NCI-H1092 (cell line): ENCODE data around the gene MARCKSL1.
"Not testable (repeated sequence)": the region's sequence is repeated elsewhere in the genome, so short reads cannot be mapped to it uniquely, and the experiment has no call there.

ENCODE experiments used
- DNase-seq: peaks from one replicate; lab custom pipeline; 2025; lab: John Stamatoyannopoulos, UW

The MARCKSL1 gene, protein sequence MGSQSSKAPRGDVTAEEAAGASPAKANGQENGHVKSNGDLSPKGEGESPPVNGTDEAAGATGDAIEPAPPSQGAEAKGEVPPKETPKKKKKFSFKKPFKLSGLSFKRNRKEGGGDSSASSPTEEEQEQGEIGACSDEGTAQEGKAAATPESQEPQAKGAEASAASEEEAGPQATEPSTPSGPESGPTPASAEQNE

DNA sequence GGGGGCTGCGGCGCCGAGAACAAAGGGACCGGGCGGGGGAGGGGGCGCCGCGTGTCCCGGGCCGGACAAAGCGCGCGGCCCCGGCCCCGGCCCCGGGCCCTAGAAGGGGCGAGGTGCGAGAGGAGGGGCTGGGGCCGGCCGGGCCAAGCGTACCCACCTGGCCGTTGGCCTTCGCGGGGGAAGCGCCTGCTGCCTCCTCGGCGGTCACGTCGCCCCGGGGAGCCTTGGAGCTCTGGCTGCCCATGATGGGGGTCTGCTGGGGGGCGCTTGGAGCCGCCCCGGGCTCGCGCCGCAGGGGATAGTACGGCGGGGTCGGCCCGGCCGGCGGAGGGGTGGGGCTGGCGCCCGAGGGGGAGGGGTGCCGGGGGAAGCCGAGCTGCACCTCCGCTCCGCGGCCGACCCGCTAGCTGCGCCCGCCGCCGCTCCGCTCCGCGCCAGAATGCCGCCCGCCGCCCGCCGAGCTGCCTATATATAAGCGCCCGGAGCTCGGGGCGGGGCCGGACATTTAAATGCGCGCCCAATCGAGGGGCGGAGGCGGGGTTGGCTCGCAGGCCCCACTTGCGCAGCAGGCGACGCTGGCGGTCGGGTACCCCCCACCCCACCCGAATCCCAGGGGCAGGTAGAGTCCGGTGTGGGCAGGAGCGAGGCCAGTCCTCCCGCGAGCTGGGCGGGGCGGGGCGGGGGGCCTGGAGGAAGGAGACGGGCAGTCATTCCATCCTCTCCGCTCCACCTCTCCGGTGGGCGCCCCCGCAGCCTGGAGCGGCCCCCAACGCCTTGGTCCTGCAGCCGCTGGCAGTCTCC, at the start of gene MARCKSL1:
Gene MARCKSL1 (minus strand): TSS at position 444 of the 801 bp plus-strand sequence. CDS start 200 bp downstream, at position 244.
- peak; percentile 77 for DNase-seq

- no peak for DNase-seq
Observed at GRCh38 chr1:32380057-32380456, 44.0 kb upstream of the MARCKSL1 start.

DNA sequence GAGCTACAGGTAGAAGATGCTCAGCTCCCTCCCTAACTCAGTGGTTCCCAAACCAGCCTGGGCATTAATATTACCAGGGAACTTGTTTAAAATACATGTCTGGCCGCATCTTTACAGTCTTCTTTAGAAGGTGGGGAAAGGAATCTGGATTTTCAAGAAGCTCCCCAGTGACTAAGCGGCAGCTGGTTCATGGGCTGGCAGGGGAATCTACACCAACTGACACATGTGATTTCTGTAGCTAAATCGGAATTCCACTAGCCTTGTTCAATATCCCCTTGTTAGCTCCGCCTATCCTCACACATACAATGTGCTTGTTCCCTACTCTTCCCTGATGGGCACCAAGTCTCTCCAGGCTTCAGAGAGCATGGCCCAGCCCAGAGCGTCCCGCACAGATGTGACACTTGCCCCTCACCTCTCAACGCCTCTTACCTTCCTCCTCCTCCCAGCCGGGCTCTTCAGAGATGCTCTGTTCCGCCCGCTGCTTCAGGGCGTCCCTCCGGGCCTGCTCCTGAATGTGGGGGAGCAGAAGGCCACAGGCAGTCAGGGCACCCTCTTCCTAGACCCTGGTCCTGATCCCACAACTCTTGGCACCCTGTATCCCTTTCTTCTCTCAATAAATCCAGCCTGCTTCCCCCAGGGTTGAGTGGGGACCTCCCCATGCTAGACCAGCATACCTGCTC, 41.6 kb upstream of the MARCKSL1 start:
- no peak for DNase-seq

GRCh38 chr1:32376199-32376598, 40.2 kb upstream of the MARCKSL1 start:
- DNase-seq: no peak

- no peak for DNase-seq
Observed at GRCh38 chr1:32373996-32374592, 38.1 kb upstream of the MARCKSL1 start.

DNA sequence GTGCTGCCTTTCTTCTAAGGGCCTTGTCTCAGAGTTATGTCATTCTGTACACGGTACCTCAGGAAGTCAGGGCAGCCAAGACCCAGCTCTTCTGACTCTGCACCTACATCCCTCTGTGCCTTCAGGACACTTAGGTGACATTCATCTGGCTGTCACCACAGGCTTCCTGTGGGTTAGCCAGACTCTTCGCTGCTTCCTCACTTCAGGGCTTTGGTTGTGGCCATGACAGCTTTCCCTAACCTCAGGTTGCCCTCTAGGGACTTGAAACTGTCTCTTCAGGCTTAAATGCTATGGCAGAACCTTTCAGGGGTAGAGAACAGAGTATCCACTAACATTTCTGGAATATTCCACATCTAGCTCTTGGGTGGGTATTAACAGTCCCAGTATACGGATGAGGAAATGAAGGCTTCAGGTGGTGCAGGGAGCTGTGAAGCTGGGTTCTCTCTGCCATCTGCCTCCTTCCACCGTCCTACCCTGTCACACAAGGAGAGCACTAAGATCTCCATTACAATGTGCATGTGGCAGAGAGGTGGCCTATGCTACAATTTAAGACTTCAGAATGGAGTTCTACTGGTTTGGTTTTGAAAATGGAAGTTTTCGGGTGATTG, 36.2 kb upstream of the MARCKSL1 start:
- no peak for DNase-seq

DNA sequence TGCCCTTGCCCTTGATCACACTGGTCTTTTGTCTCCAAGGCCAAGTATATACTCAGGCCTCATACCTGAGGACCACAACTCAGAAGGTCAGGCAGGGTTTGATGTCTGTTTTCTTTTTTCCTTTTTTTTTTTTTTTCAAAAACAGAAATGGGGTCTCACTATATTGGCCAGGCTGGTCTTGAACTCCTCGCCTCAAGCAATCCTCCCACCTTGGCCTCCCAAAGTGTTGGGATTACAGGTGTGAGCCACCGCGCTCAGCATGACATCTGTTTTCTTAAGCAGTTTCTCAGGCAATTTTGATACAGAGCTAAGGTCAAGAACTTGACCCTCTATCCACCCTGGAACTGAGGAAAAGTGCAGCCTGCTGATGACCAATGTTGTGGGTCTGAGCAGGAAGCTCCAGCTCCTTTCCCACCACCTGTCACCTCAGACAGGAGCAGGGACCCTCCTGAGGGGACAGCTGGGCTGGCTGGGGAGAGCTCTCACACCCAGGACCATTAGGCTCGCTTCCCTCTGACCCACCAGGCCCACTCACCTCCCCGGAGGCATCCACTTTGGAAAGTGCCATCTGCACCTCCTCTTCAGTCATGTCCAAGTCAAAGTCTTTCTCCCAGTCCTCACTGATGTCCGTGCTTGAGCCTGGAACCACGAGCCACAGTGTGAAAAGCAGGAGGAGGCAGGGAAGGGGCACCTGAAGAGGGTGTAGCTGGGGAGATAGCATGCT, 32.0 kb upstream of the MARCKSL1 start:
- DNase-seq: no peak

DNA sequence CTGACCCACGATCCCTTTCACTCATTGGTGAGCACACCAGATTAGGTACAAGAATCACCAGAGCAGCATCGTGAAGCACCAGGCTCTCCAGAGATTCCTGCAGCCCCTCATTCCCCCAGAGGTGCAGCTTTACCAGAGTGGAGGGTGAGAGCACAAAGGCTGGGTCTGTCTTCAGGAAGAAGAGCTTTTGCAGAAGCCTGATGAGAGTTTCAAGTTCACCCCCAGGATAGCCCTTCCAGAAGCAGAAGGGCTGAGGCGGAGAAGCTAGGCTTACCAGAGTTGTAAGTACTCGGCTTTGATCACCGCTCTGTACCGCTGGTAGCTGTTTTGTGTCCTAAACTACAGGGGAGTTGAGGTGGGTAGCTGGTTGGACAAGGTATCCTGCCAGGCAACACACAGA, 29.4 kb upstream of the MARCKSL1 start:
- no peak for DNase-seq

DNA sequence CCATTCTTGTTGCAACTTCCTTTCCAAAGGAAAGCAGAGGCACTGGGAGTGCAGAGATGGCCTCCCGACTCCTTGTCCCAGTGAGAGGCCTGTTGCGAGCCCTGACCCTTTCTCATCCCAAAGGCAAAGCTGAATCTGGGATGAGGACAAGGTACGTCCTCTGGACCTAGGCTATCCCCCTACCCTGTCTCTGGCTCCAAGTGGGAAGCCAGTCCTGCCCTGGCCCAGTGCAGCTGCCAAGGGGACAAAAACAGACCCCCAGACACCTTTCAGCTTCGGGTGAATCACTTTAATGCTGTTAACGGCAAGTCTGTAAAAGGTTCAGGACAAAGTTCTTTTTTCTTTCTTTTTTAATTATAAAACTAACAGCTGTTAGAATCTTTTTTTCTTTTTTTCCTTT, 28.8 kb upstream of the MARCKSL1 start:
- no peak for DNase-seq

- DNase-seq: no peak
Observed at GRCh38 chr1:32363713-32364112, 27.7 kb upstream of the MARCKSL1 start.

DNA sequence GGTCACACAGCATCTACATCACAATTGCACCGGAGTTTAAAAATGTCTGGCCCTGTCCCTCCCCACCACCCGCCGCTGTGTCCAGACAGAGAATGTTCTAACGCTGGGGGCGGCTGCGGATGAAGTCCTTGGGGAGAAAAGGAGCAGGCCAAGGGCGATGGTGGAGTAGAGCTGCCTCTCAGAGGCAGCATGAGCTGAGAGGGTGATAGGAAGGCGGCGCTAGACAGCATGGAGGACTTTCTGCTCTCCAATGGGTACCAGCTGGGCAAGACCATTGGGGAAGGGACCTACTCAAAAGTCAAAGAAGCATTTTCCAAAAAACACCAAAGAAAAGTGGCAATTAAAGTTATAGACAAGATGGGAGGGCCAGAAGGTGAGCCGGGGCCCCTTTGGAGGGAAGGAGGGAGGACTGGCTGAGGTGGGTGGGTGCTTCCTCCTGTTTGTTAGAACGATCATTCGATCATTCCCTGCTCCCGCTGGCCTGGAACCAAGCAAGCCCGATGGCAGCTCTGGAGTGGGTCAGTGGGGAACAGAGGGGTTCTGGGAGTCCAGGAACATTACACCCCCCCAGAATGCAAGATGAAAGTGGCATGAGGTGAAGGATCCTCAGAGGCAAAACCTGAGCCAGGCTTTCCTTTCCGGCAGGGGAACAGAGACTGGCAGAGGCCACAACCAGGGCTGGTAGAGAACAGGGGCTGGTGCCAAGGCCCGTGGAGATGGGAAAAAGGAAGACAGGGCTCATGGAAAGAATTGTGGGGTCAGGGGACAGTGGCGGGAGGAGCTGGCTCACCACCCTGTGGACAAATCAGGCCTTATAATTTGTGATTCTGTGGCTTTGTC, 26.7 kb upstream of the MARCKSL1 start, which contains the start of the genes FAM229A and TSSK3:
Gene FAM229A (minus strand): TSS at position 12 of the 840 bp plus-strand sequence. CDS start 394 bp downstream, outside the sequence.
Gene TSSK3 (plus strand): TSS at position 66 of the 840 bp plus-strand sequence. CDS start 163 bp downstream, at position 229.
- DNase-seq: no peak

DNA sequence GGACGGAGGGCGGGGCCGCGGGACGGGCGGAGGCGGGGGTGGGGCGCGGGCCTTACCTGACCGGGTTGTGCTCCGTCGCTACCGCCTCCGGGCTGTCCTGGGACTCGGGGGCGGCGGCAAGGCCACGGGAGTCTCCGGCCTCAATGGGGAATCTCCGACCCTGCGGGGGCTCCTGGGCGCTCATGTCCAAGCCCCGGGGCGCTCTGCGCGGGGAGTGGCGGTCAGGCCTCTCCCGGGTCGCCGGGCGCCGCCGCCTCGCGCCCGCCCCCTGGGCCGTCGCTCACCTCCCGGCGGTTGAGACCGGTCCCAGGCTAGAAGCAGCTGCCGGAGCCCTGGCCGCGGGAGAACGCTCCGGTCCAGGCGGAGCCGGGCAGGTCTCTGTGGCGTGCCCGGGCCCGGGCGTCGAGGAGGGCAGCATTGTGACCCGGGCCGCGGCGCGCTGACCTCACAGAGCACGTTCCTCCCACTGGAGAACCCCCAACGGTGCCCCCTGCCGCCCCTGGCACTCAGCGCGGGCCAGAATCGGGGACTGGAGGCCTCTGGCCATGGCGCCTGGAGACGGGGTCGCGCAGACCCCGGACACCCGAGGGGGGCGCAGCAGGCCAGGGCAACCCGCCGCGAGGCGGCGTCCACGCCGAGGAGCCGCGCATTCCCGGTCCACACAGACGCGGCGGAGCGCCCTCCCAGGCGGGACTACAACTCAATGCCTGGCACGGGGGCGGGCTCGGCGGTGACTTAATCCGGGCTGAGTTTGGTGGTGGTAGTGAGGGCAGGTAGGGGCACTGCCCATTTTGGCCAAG, 25.8 kb upstream of the MARCKSL1 start:
- DNase-seq: no peak

- no peak for DNase-seq
Observed at GRCh38 chr1:32361308-32361673, 25.3 kb upstream of the MARCKSL1 start.

GRCh38 chr1:32358435-32358834, 22.4 kb upstream of the MARCKSL1 start:
- DNase-seq: no peak

DNA sequence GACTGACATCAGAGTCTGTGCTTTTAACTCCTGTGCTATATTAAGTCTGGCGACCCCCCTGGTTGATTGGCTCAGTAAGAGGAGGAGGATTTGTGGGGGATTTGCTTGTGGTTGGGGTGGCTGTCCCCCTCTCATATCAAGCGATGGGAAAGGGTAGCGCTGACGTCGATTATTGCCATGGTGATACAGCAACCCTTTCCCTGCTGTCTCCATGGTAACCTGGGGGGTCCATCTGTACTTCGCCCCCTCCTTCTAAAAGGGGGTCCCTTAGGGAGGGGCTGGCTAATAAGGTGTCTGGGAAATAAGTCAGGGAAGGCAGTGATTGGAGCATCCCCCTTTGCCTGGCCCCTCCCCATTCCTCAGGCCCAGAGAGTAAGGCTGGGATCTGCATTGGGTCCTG, 21.6 kb upstream of the MARCKSL1 start:
- no peak for DNase-seq

GRCh38 chr1:32356478-32356877, 20.4 kb upstream of the MARCKSL1 start:
- DNase-seq: no peak

- DNase-seq: not testable (repeated sequence)
Observed at GRCh38 chr1:32355778-32356177, 19.7 kb upstream of the MARCKSL1 start.

- no peak for DNase-seq
Observed at GRCh38 chr1:32353886-32354570, 18.0 kb upstream of the MARCKSL1 start.

GRCh38 chr1:32353431-32353830, 17.4 kb upstream of the MARCKSL1 start:
- DNase-seq: no peak
